ENCODE measurements around the gene PAMR1.

DNA sequence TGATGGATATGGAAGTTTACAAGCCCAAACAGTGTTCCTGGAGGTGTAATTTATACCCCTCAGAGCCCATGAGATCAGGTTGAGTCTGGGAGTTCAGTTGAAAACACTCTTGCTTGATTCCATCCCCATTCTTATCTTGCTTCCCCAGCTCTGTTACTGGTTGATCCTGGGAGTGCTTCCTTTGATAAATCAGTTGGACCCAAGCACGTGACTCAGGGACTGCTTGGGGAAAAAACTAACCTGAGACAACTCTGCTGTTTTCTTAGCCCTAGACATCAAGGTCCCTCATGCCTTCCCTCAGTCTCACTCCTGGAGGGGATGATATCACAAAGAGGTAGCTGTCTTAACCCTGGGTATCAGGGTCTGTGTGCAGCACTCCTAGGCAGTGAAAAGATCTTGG is 71.1 kb downstream of the PAMR1 start:
- no peak for TF ChIP-seq SUZ12 (IDR thresholded peaks at IDR 0.05; ENCODE audit: extremely low read depth, insufficient read depth, insufficient read length)
- TF ChIP-seq YY1 (IDR thresholded peaks at IDR 0.05; ENCODE audit: insufficient read depth, insufficient read length), result no peak

All from NT2/D1 (cell line).